ENCODE data around the gene MPPED1.

The MPPED1 gene

DNA sequence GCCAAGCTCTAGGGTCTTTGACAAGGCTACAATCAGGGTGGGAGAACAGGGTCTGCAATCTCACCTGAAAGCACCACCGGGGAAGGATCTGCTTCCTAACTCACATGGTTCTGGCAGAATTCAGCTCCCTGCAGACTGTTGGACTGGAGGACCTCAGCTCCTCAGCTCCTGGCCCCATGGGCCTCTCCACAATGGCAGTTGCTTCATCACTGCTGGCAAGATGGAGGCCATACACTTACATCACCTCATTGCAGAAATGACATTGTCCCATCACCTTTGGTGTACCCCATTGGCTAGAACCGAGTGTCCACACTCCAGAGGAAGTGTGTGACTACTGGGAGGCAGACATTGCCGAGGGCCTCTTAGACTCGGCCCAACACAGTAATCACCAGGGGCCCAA is 20.9 kb upstream of the MPPED1 start:
- no peak for DNase-seq
- in situ Hi-C loops (cut with HindIII; ENCODE audit: low pct_ligation_motif_present, low pct_unique_long_range_greater_than_20kb, low sequenced_read_pairs): no loop called here

DNA sequence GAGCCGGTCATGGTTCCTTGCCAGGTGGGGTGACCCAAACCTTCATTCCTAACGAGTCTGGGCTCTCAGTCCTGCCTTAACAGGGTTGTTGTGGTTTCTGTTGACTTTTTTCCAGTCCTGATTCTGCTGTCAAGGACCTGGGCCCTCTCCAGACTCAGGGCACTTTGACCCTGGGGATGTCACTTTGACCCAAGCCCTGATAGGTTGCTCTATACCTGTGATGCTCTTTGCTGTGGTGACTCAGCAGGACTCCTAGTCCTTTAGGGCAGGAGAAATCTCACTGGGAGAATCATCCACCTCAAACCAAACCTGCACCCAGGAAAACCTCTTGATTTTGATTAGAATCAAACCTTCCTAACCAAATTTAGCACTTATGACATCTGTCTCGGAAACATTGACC is 20.5 kb upstream of the MPPED1 start:
- in situ Hi-C loops (cut with HindIII; ENCODE audit: low pct_ligation_motif_present, low pct_unique_long_range_greater_than_20kb, low sequenced_read_pairs): no loop called here
- DNase-seq: no peak

- no peak for DNase-seq
- in situ Hi-C loops (cut with HindIII; ENCODE audit: low pct_ligation_motif_present, low pct_unique_long_range_greater_than_20kb, low sequenced_read_pairs): no loop called here
Measured at GRCh38 chr22:43392385-43392989, 19.3 kb upstream of the MPPED1 start.

DNA sequence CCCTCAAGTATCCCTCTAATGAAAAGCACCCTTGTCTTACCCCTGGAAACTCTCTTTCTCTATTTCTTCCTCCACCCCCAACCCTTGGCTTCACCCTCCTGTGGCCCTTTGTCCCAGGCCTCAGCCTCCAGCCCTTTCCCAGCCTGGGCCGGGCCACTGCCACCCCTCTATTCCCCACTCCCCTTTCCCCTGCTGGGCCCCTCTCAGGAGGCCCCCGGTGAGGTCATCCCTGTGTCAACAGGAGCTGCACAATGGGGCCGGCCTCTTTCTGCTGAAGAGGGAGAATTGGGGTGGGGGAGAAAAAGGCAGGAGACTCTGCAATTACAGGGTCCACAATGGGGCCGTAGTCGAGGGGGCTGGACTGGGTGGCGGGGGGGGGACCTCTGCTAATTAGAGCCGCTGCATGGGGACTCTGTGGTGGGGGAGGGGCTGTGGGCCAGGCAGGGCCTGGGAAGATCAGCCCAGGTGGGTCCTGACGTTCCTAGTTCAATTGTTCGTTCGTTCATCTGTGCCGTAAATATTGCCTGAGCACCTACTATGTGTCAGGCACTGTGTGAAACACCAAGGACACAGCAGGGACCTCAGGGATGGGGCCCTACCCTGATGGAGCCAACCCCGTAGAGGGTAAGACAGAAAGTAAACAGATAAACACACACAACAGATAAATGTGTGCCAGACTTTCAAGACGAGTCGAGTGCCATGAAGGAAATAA is 18.5 kb upstream of the MPPED1 start:
- in situ Hi-C loops (cut with HindIII; ENCODE audit: low pct_ligation_motif_present, low pct_unique_long_range_greater_than_20kb, low sequenced_read_pairs): no loop called here
- no peak for DNase-seq

- in situ Hi-C loops (cut with HindIII; ENCODE audit: low pct_ligation_motif_present, low pct_unique_long_range_greater_than_20kb, low sequenced_read_pairs): no loop called here
- no peak for DNase-seq
Measured at GRCh38 chr22:43393844-43394474, 17.9 kb upstream of the MPPED1 start.

DNA sequence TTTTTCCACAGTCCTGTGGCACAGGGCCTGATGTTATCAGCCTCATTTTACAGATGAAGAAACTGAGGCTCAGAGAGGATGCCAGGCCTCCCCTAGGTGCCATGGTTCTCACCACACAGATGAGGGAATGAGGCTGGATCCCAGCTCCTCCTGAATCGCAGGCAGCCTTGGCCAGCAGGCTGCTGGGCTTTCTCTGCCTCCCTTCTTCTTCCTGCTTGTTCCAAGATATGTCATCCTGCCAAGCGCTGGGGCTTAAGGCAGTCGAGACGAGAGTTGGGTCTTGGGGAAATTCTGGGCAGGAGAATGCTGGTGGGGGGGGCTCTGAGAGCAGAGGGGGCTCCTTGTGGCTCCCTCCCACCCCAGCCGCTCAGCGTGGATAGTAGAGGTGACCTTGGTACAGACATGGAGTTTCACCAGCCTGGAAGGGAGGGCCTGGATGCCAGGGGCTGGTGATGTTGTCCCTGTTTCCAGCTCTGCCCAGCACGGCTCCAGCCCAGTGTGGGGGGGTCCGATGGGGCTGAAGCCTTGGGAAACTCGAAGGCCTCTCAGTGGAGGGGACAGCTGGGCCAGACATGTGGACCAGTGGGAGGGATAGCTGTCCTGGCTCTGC is 16.6 kb upstream of the MPPED1 start:
- DNase-seq: no peak
- in situ Hi-C loops (cut with HindIII; ENCODE audit: low pct_ligation_motif_present, low pct_unique_long_range_greater_than_20kb, low sequenced_read_pairs): no loop called here

GRCh38 chr22:43396321-43396933 is 15.4 kb upstream of the MPPED1 start:
- no peak for DNase-seq

DNA sequence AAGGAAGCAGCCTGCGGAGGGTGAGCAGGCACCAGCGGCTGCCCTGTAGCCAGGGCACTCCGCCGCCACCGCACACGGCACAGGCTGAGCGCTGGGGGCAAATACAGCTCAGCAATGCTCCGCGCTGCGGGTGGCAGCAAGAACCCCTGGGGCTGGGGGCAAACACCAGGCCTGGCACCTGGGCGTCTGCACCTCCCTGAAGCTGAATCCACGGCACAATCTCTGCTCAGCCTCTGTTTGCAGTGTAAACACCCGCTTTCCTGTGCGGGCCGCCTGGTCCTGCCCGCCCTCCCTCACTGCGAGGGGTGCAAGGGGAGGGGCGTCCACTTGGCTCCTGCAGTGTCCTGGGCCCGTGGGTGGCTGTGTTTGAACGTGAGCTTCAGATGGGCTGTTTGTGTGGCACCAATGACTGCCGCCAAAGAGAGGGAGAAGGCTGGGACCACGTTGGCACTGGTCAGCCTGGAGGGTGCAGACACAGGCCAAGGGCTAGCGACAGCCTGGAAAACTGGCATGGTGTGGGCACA is 14.8 kb upstream of the MPPED1 start:
- in situ Hi-C loops (cut with HindIII; ENCODE audit: low pct_ligation_motif_present, low pct_unique_long_range_greater_than_20kb, low sequenced_read_pairs): no loop called here
- no peak for DNase-seq

More at GRCh38 chr22:43396321-43396933, 15.4 kb upstream of the MPPED1 start:
- in situ Hi-C loops (cut with HindIII; ENCODE audit: low pct_ligation_motif_present, low pct_unique_long_range_greater_than_20kb, low sequenced_read_pairs): no loop called here

- DNase-seq: no peak
- in situ Hi-C loops (cut with HindIII; ENCODE audit: low pct_ligation_motif_present, low pct_unique_long_range_greater_than_20kb, low sequenced_read_pairs): no loop called here
Measured at GRCh38 chr22:43397766-43398165, 14.0 kb upstream of the MPPED1 start.

DNA sequence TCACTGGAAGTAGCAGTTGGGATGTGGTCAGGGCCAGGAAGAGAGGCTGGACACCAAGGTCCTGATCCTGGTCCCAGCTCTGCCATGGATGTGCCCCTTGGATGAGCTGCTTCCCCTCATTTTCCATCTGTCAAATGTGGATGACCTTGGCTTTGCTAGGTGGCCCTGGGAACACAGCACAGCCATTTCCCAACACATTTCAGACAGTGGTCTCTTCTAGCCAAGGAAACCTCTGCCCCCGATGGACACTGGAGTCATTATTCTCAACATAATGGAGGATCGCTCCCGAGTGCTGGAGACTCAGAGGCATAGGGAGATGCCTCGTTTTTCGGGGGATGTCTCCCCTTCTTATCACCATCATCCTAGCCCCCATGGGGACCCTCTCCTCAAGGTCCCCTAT is 13.6 kb upstream of the MPPED1 start:
- no peak for DNase-seq
- in situ Hi-C loops (cut with HindIII; ENCODE audit: low pct_ligation_motif_present, low pct_unique_long_range_greater_than_20kb, low sequenced_read_pairs): no loop called here

DNA sequence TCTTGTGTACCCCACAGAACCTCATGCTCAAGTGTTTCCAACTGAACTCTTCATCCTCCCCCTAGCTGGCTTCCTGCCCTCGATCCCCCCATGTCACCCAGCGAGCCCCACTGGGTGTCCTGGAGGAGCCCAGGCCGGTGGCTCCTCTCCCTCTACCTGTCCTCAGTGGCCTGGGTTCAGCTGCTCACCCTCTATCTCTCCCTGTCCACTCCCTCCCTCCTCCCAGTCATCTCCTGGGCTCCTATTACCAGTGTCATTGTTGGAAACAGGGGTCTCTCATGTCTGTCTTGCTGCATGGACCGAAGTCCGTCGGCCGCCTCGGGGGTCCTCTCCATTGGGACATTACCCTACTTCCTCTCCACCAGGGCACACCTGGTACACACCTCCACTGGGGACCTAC is 12.9 kb upstream of the MPPED1 start:
- no peak for DNase-seq
- in situ Hi-C loops (cut with HindIII; ENCODE audit: low pct_ligation_motif_present, low pct_unique_long_range_greater_than_20kb, low sequenced_read_pairs): no loop called here

GRCh38 chr22:43399338-43399979 is 12.4 kb upstream of the MPPED1 start:
- DNase-seq: no peak
- in situ Hi-C loops (cut with HindIII; ENCODE audit: low pct_ligation_motif_present, low pct_unique_long_range_greater_than_20kb, low sequenced_read_pairs): no loop called here

GRCh38 chr22:43399980-43400358 is 11.8 kb upstream of the MPPED1 start:
- in situ Hi-C loops (cut with HindIII; ENCODE audit: low pct_ligation_motif_present, low pct_unique_long_range_greater_than_20kb, low sequenced_read_pairs): no loop called here

GRCh38 chr22:43400449-43400848 is 11.4 kb upstream of the MPPED1 start:
- in situ Hi-C loops (cut with HindIII; ENCODE audit: low pct_ligation_motif_present, low pct_unique_long_range_greater_than_20kb, low sequenced_read_pairs): no loop called here
- no peak for DNase-seq

More at GRCh38 chr22:43399980-43400358, 11.8 kb upstream of the MPPED1 start:
- no peak for DNase-seq

DNA sequence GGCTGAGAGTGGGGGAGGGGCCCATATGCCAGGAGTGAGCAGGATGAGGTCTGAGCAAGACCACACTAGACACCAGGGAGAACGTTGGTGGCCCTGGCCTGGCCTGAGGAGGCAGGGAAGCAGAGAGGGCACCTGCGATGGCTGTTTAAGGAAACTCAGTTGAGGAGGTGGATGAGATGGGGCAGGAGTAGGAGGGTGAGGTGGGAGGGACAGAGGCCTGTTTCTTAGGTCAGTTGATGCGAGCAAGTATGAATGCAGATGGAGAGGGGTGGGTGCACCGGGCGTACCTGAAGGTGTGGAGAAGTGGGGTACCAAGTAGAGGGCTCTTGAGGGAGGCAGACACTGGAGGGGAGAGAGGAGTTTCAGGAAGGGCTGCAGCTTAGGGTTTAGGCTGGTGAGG is 10.6 kb upstream of the MPPED1 start:
- DNase-seq: no peak
- in situ Hi-C loops (cut with HindIII; ENCODE audit: low pct_ligation_motif_present, low pct_unique_long_range_greater_than_20kb, low sequenced_read_pairs): no loop called here

GRCh38 chr22:43401661-43402060 is 10.2 kb upstream of the MPPED1 start:
- in situ Hi-C loops (cut with HindIII; ENCODE audit: low pct_ligation_motif_present, low pct_unique_long_range_greater_than_20kb, low sequenced_read_pairs): no loop called here
- no peak for DNase-seq

DNA sequence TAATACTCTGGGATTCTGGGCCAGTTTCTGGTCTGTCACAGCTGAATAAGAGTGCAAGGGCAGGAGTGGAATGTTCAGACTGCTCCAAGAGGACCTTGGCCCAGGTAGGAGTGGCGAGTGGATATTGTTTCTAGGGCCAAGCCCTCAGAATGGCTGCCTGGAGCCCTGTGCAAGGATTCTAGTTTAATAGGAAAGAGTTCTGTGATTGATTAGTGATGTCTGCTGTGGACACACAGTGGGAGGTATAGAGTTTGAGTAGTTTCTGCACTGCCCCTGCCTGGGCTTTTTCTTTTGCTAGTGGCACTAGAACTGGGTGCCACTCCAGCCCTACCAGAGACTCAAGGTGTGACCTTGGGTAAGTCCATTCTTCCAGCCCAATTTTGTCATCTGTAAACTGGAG is 9.7 kb upstream of the MPPED1 start:
- in situ Hi-C loops (cut with HindIII; ENCODE audit: low pct_ligation_motif_present, low pct_unique_long_range_greater_than_20kb, low sequenced_read_pairs): no loop called here
- DNase-seq: no peak

DNA sequence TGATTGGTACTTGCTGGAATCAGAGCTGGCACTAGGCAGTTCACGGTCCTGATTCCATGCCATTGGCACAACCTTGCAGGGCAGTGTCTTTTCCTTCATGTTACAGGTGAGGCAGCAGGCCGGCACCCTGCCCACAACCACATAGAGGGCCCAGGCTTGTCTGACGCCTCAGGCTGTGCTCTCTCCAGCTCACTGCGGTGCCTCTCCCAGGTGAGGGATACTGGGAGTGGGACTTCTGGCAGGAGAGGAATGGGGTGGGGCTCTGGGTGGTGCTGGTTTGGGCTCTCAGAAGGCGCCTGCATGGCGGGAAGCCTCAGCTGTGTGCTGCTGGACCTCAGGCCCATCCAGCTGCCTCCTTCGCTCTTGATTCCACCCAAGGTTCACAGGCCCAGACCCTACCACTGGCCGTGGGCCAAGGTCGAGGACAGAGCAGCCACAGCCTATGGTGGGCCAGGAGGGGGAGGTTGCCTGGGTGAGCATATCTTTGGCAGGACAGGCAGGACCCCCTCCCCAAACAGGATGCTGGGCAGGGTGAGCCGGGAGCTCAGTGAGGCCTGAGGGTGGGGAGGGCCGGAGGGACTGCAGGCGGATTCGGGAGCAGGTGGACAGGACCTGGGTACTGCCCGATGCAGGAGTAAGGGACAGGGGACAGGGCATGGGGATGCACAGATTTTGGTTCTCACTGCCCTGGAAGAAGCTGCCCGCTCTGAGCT is 7.0 kb upstream of the MPPED1 start:
- in situ Hi-C loops (cut with HindIII; ENCODE audit: low pct_ligation_motif_present, low pct_unique_long_range_greater_than_20kb, low sequenced_read_pairs): no loop called here
- no peak for DNase-seq

Data from ACHN (cell line).